CD14-positive monocyte (primary cell): ENCODE data around the gene TFAM. TPM values are rescaled to one million over a fixed set of nuclear protein-coding genes. Genes with fewer than 3 reads are reported as not detected.

ENCODE experiments used
- DNase-seq, 3 donors: peaks; one replicate each; pipeline ENCODE4 v3.0.0-alpha.2; 2011 to 2022
- H2AFZ ChIP-seq: 2 replicates; pipeline ENCODE4 v1.6.0; 2012; ENCODE audit warnings: mild to moderate bottlenecking, low read depth, low read length, inconsistent platforms; ENCODE audit not compliant: insufficient read depth, poor library complexity, severe bottlenecking
- H3K27ac ChIP-seq, 2 donors: 1 replicate in 1 of 2; 2 replicates in 1 of 2; pipeline ENCODE4 v1.5.1; 2012 to 2013; ENCODE audit warnings: low read length in 2 of 2, control low read depth in 1 of 2, inconsistent platforms in 1 of 2, low read depth in 1 of 2, mild to moderate bottlenecking in 1 of 2
- H3K27me3 ChIP-seq, 2 donors: one replicate each; pipeline versions ENCODE4 v1.6.0 to v1.6.1; 2011 to 2013; ENCODE audit warnings: low read length in 2 of 2; ENCODE audit not compliant: control insufficient read depth in 2 of 2, insufficient read depth in 2 of 2
- H3K36me3 ChIP-seq, 2 donors: replicated peaks in 1 of 2; 1 replicate in 1 of 2; 2 replicates in 1 of 2; pipeline versions ENCODE4 v1.5.1 to v1.6.1; 2012 to 2013; ENCODE audit warnings: low read length in 2 of 2, control low read depth in 1 of 2, inconsistent platforms in 1 of 2, mild to moderate bottlenecking in 1 of 2; ENCODE audit not compliant: insufficient read depth in 2 of 2, control insufficient read depth in 1 of 2
- H3K4me1 ChIP-seq, 2 donors: 1 replicate in 1 of 2; 2 replicates in 1 of 2; pipeline versions ENCODE4 v1.5.1 to v1.6.1; 2012 to 2013; ENCODE audit warnings: low read length in 2 of 2, control low read depth in 1 of 2, inconsistent platforms in 1 of 2, mild to moderate bottlenecking in 1 of 2, moderate library complexity in 1 of 2; ENCODE audit not compliant: insufficient read depth in 2 of 2, control insufficient read depth in 1 of 2
- H3K4me2 ChIP-seq: replicated peaks from 2 replicates; pipeline ENCODE3; 2012; ENCODE audit warnings: low read length, moderate library complexity, mild to moderate bottlenecking; ENCODE audit not compliant: poor library complexity, severe bottlenecking; ENCODE audit errors: extremely low read depth
- H3K4me3 ChIP-seq, 3 experiments: fragments of 200-600 bp in 1 of 3; sonication (generic) in 1 of 3; replicated peaks in 1 of 3; 1 replicate in 2 of 3; 2 replicates in 1 of 3; pipeline ENCODE4 v1.5.1; 2011 to 2013; ENCODE audit warnings: low read length in 3 of 3, mild to moderate bottlenecking in 3 of 3, control low read depth in 2 of 3, low read depth in 2 of 3, inconsistent platforms in 1 of 3, moderate library complexity in 1 of 3
- H3K79me2 ChIP-seq: 2 replicates; pipeline ENCODE4 v1.6.0; 2012; ENCODE audit warnings: mild to moderate bottlenecking, control low read depth, inconsistent platforms, low read length, moderate library complexity; ENCODE audit not compliant: insufficient read depth
- H3K9ac ChIP-seq: 2 replicates; pipeline ENCODE4 v1.6.0; 2017; ENCODE audit warnings: low read length, mild to moderate bottlenecking; ENCODE audit not compliant: insufficient read depth, poor library complexity, severe bottlenecking
- H3K9me3 ChIP-seq, 2 donors: replicated peaks in 1 of 2; 1 replicate in 1 of 2; 2 replicates in 1 of 2; pipeline versions ENCODE4 v1.5.1 to v1.6.1; 2012 to 2013; ENCODE audit warnings: low read length in 2 of 2, control low read depth in 1 of 2; ENCODE audit not compliant: control insufficient read depth in 1 of 2, insufficient read depth in 1 of 2
- H4K20me1 ChIP-seq: 2 replicates; pipeline ENCODE4 v1.6.0; 2012; ENCODE audit warnings: mild to moderate bottlenecking, low read length, control low read depth, moderate library complexity; ENCODE audit not compliant: insufficient read depth
- H3K27ac Mint-ChIP-seq, 7 donors: one replicate each; pipeline ENCODE4 v1.8.0; 2020; ENCODE audit warnings: mild to moderate bottlenecking in 7 of 7, mixed read lengths in 7 of 7, moderate library complexity in 6 of 7, inconsistent platforms in 2 of 7
- H3K27me3 Mint-ChIP-seq, 3 donors: one replicate each; pipeline ENCODE4 v1.8.0; 2021 to 2022; ENCODE audit warnings: low read depth in 3 of 3, mild to moderate bottlenecking in 3 of 3, mixed read lengths in 3 of 3, moderate library complexity in 3 of 3, inconsistent platforms in 1 of 3
- H3K36me3 Mint-ChIP-seq, 2 donors: one replicate each; pipeline ENCODE4 v1.8.0; 2020; ENCODE audit warnings: mixed read lengths in 2 of 2, inconsistent platforms in 1 of 2, mild to moderate bottlenecking in 1 of 2
- H3K4me1 Mint-ChIP-seq: one replicate; pipeline ENCODE4 v1.8.0; 2020; ENCODE audit warnings: mild to moderate bottlenecking, mixed read lengths
- H3K4me3 Mint-ChIP-seq, 2 donors: one replicate each; pipeline ENCODE4 v1.8.0; 2020; ENCODE audit warnings: mild to moderate bottlenecking in 2 of 2, mixed read lengths in 2 of 2, moderate library complexity in 1 of 2
- H3K9me3 Mint-ChIP-seq, 7 donors: one replicate each; pipeline ENCODE4 v1.8.0; 2020 to 2022; ENCODE audit warnings: mixed read lengths in 7 of 7, mild to moderate bottlenecking in 6 of 7, moderate library complexity in 6 of 7, inconsistent platforms in 2 of 7
- CTCF ChIP-seq: fragments of 200-600 bp; IDR thresholded peaks from one replicate; pipeline ENCODE4 v1.8.0; 2022; ENCODE audit warnings: antibody characterized with exemption, mild to moderate bottlenecking
- WGBS: methylation state at CpG from one replicate; pipeline ENCODE4 v1.1.5; 2013; ENCODE audit warnings: missing lambda C conversion rate; ENCODE audit not compliant: insufficient coverage; 5-methylcytosine and 5-hydroxymethylcytosine counted together
- intact Hi-C, 2 donors: fragments of 100-400 bp; cut with micrococcal nuclease; formaldehyde crosslinking; loops; one replicate each; pipeline versions ENCODE4 v1.15.0 to v1.15.1; 2023
- polyA plus RNA-seq, 3 donors: library from polyadenylated mRNA; depleted of rRNA in 1 of 3; unstranded in 2 of 3; stranded (reverse) in 1 of 3; fragments of 300-500 nt in 2 of 3; fragments of >200 nt in 1 of 3; fragmentation: Illumina TruSeq in 2 of 3; gene quantifications; 1 replicate in 2 of 3; 2 replicates in 1 of 3; pipeline ENCODE4 v1.2.3, GENCODE V29; 2012 to 2021

Gene TFAM
- polyA plus RNA-seq, 3 donors: 5.9 to 34.4 (median 33.8) TPM

- no CpG with 5 or more reads among the region's 1 CpG for WGBS
- peak overlapping the region in 1 of 7 donors; percentile 34 for H3K27ac Mint-ChIP-seq
- no peaks in the 10 kb centered on the region for H3K4me1 Mint-ChIP-seq
These were observed 15.4 kb downstream of the TFAM start for GRCh38 chr10:58400609-58401008.

GRCh38 chr10:58404001-58404400 lies 18.8 kb downstream of the TFAM start:
- Histone ChIP-seq H3K27ac (no peak overlapping the region), H3K4me3 (no peak overlapping the region), H3K79me2 (no peaks in the 10 kb centered on the region), H4K20me1 (no peaks in the 10 kb centered on the region), H2AFZ (no peak overlapping the region), H3K4me2 (no peak overlapping the region), H3K27me3 (no peaks in the 10 kb centered on the region), H3K4me1 (no peaks in the 10 kb centered on the region), H3K9ac (no peak overlapping the region), H3K36me3 (no peaks in the 10 kb centered on the region), H3K9me3 (no peaks in the 10 kb centered on the region)
- Mint-ChIP-seq H3K27ac (no peak overlapping the region), H3K4me3 (no peak overlapping the region), H3K36me3 (peaks cover 3 to 12% of the 10 kb centered on the region in 2 donors), H3K27me3 (peaks cover 0 to 2% (median 0%) of the 10 kb centered on the region in 3 donors), H3K9me3 (no peaks in the 10 kb centered on the region), H3K4me1 (no peaks in the 10 kb centered on the region)
- no peak for DNase-seq
- WGBS: no CpG with 5 or more reads among the region's 2 CpGs
- TF ChIP-seq CTCF: no peak
- intact Hi-C loops: loop anchor here in 1 of 2 donors (10.0 kb wide), 1 partner anchor 219 kb away; no protein-coding TSS in a partner anchor

More at GRCh38 chr10:58400609-58401008, 15.4 kb downstream of the TFAM start:
- Histone ChIP-seq H3K9ac (no peak overlapping the region), H3K27me3 (no peaks in the 10 kb centered on the region), H3K4me3 (no peak overlapping the region), H3K36me3 (peaks cover 18 to 26% of the 10 kb centered on the region in 2 donors), H3K9me3 (no peaks in the 10 kb centered on the region), H3K27ac (no peak overlapping the region), H4K20me1 (no peaks in the 10 kb centered on the region), H3K79me2 (no peaks in the 10 kb centered on the region), H3K4me2 (no peak overlapping the region), H3K4me1 (no peaks in the 10 kb centered on the region), H2AFZ (no peak overlapping the region)
- no peak overlapping the region for H3K4me3 Mint-ChIP-seq
- intact Hi-C loops: loop anchor here in 1 of 2 donors (10.0 kb wide), 1 partner anchor 216 kb away; no protein-coding TSS in a partner anchor
- no peaks in the 10 kb centered on the region for H3K27me3 Mint-ChIP-seq
- peaks cover 28 to 34% of the 10 kb centered on the region in 2 donors for H3K36me3 Mint-ChIP-seq
- no peaks in the 10 kb centered on the region for H3K9me3 Mint-ChIP-seq
- no peak for DNase-seq
- TF ChIP-seq CTCF: no peak
